GM23338 (cell line): ENCODE results near the gene OAS1. TPM values are rescaled to one million over a fixed set of nuclear protein-coding genes. Genes with fewer than 3 reads are reported as not detected.

Experiments
- ATAC-seq: fragments of 200-7000 bp; cut with Tn5 transposase; 3 replicates; pipeline ENCODE4 v1.9.1; 2020
- DNase-seq: peaks from one replicate; pipeline ENCODE4 v3.0.0-alpha.2; 2015; ENCODE audit warnings: low spot score
- H2AFZ ChIP-seq: fragments of 200-600 bp; sonication (generic); 2 replicates; pipeline ENCODE4 v1.8.0; 2016; ENCODE audit warnings: antibody characterized with exemption, mild to moderate bottlenecking, moderate library complexity
- H3F3A ChIP-seq: fragments of 200-600 bp; sonication (generic); replicated peaks from 2 replicates; pipeline ENCODE4 v1.8.0; 2017; ENCODE audit warnings: antibody characterized with exemption, mixed run types, low read depth
- H3K27ac ChIP-seq: fragments of 200-600 bp; sonication (generic); 2 replicates; pipeline ENCODE4 v1.6.1; 2016; ENCODE audit warnings: low read depth
- H3K27me3 ChIP-seq: fragments of 200-600 bp; sonication (generic); 2 replicates; pipeline ENCODE4 v1.8.0; 2016; ENCODE audit warnings: mild to moderate bottlenecking, mixed run types, moderate library complexity; ENCODE audit not compliant: insufficient read depth
- H3K36me3 ChIP-seq: fragments of 200-600 bp; sonication (generic); 2 replicates; pipeline ENCODE4 v1.8.0; 2016; ENCODE audit warnings: mild to moderate bottlenecking; ENCODE audit not compliant: insufficient read depth
- H3K4me1 ChIP-seq: fragments of 200-600 bp; sonication (generic); 2 replicates; pipeline ENCODE4 v1.8.0; 2016; ENCODE audit warnings: mild to moderate bottlenecking, moderate library complexity; ENCODE audit not compliant: insufficient read depth
- H3K4me2 ChIP-seq: fragments of 200-600 bp; sonication (generic); 2 replicates; pipeline ENCODE4 v1.7.1; 2017; ENCODE audit warnings: mixed run types
- H3K4me3 ChIP-seq: fragments of 200-600 bp; sonication (generic); 2 replicates; pipeline ENCODE4 v1.6.1; 2016; ENCODE audit warnings: mixed run types
- H3K79me2 ChIP-seq: fragments of 200-600 bp; sonication (generic); replicated peaks from 2 replicates; pipeline ENCODE4 v1.8.0; 2017; ENCODE audit warnings: mild to moderate bottlenecking; ENCODE audit not compliant: insufficient read depth
- H3K9me2 ChIP-seq: fragments of 200-600 bp; sonication (generic); 2 replicates; pipeline ENCODE4 v1.8.0; 2017; ENCODE audit not compliant: insufficient read depth
- H4K20me1 ChIP-seq: fragments of 200-600 bp; sonication (generic); replicated peaks from 2 replicates; pipeline ENCODE4 v1.8.0; 2017; ENCODE audit warnings: mild to moderate bottlenecking; ENCODE audit not compliant: insufficient read depth
- H3K27ac Mint-ChIP-seq: 2 replicates; pipeline ENCODE4 v1.8.0; 2020; ENCODE audit warnings: inconsistent platforms, mild to moderate bottlenecking, moderate library complexity, mixed read lengths
- H3K27me3 Mint-ChIP-seq: 3 replicates; pipeline ENCODE4 v1.8.0; 2022; ENCODE audit warnings: low read depth, mild to moderate bottlenecking, moderate library complexity, mixed read lengths, inconsistent platforms; ENCODE audit not compliant: insufficient read depth, poor library complexity
- H3K36me3 Mint-ChIP-seq: 3 replicates; pipeline ENCODE4 v1.8.0; 2021; ENCODE audit warnings: low read depth, mild to moderate bottlenecking, inconsistent platforms, moderate library complexity, mixed read lengths
- H3K4me1 Mint-ChIP-seq: 3 replicates; pipeline ENCODE4 v1.8.0; 2020; ENCODE audit warnings: mild to moderate bottlenecking, inconsistent platforms, mixed read lengths
- H3K4me3 Mint-ChIP-seq: 3 replicates; pipeline ENCODE4 v1.8.0; 2021; ENCODE audit warnings: moderate library complexity, mild to moderate bottlenecking, inconsistent platforms, mixed read lengths
- H3K9me3 Mint-ChIP-seq: 3 replicates; pipeline ENCODE4 v1.8.0; 2020; ENCODE audit warnings: moderate library complexity, mild to moderate bottlenecking, inconsistent platforms, mixed read lengths
- CREB1 ChIP-seq: fragments of 250-450 bp; sonication (Bioruptor Pico); IDR thresholded peaks from 2 replicates; pipeline ENCODE4 v1.5.0; 2020; ENCODE audit warnings: low read depth, mild to moderate bottlenecking, moderate library complexity
- EZH2 ChIP-seq: fragments of 200-600 bp; sonication (generic); IDR thresholded peaks from one replicate; pipeline ENCODE4 v1.8.0; 2017; ENCODE audit warnings: antibody characterized with exemption, mild to moderate bottlenecking, low read depth; ENCODE audit not compliant: unreplicated experiment
- EZH2phosphoT487 ChIP-seq: fragments of 200-600 bp; sonication (generic); IDR thresholded peaks from one replicate; pipeline ENCODE4 v1.8.1; 2018; ENCODE audit warnings: antibody characterized with exemption; ENCODE audit not compliant: unreplicated experiment
- JUNB ChIP-seq: IDR thresholded peaks from one replicate; pipeline ENCODE4 v1.6.1; 2016; ENCODE audit warnings: antibody characterized with exemption; ENCODE audit not compliant: unreplicated experiment
- NANOG ChIP-seq: IDR thresholded peaks from 2 replicates; pipeline ENCODE4 v1.6.1; 2016; ENCODE audit warnings: antibody characterized with exemption, borderline replicate concordance
- ZNF114 ChIP-seq: fragments of 250-450 bp; sonication (Bioruptor Pico); IDR thresholded peaks from 2 replicates; pipeline ENCODE4 v1.5.0; 2020; ENCODE audit warnings: mild to moderate bottlenecking, moderate library complexity
- ZNF331 ChIP-seq: fragments of 250-450 bp; sonication (Bioruptor Pico); IDR thresholded peaks from 2 replicates; pipeline ENCODE4 v1.5.0; 2020; ENCODE audit warnings: low read depth, mild to moderate bottlenecking, moderate library complexity
- ZNF462 ChIP-seq: fragments of 250-450 bp; sonication (Bioruptor Pico); IDR thresholded peaks from 2 replicates; pipeline ENCODE4 v1.5.0; 2020; ENCODE audit warnings: mild to moderate bottlenecking, moderate library complexity
- polyA plus RNA-seq: library from polyadenylated mRNA; unstranded; fragments of >200 nt; fragmentation: Nextera tagmentation; extraction: Ambion mirVana; gene quantifications from 2 replicates; pipeline ENCODE4 v1.2.1, GENCODE V29; 2016
- total RNA-seq: library from RNA; depleted of rRNA; stranded (reverse); fragments of >200 nt; shearing (Covaris generic); gene quantifications from 2 replicates; pipeline ENCODE4 v1.2.3, GENCODE V29; 2014
- TF ChIP-seq, protein P1 (sequence below): IDR thresholded peaks from 2 replicates; pipeline ENCODE4 v1.6.1; 2016; ENCODE audit warnings: antibody characterized with exemption

OAS1 gene
- total and polyA plus RNA-seq, 2 experiments from 2014 or later, result not detected

GRCh38 chr12:112938751-112939150 lies 32.0 kb downstream of the OAS1 start (continued):
- TF ChIP-seq ZNF462 (CRISPR knock-in tag), result no peak
- TF ChIP-seq JUNB, result no peak
- TF ChIP-seq, protein P1, sequence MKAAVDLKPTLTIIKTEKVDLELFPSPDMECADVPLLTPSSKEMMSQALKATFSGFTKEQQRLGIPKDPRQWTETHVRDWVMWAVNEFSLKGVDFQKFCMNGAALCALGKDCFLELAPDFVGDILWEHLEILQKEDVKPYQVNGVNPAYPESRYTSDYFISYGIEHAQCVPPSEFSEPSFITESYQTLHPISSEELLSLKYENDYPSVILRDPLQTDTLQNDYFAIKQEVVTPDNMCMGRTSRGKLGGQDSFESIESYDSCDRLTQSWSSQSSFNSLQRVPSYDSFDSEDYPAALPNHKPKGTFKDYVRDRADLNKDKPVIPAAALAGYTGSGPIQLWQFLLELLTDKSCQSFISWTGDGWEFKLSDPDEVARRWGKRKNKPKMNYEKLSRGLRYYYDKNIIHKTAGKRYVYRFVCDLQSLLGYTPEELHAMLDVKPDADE, result no peak

GRCh38 chr12:112939761-112940381 lies 33.1 kb downstream of the OAS1 start:
- peaks cover 22% of the 10 kb centered on the region for H3K27me3 ChIP-seq
- H3K27me3 Mint-ChIP-seq, result peaks cover 20% of the 10 kb centered on the region
- no peak for DNase-seq
- H3F3A ChIP-seq, result no peaks in the 10 kb centered on the region
- no peaks in the 10 kb centered on the region for H4K20me1 ChIP-seq
- H3K79me2 ChIP-seq, result no peaks in the 10 kb centered on the region
- H3K9me2 ChIP-seq, result no peaks in the 10 kb centered on the region
- no peak overlapping the region for H3K4me3 ChIP-seq
- no peaks in the 10 kb centered on the region for H3K36me3 Mint-ChIP-seq
- H3K27ac Mint-ChIP-seq, result no peak overlapping the region
- no peak overlapping the region for H3K4me2 ChIP-seq
- H3K27ac ChIP-seq, result no peak overlapping the region
- no peak for ATAC-seq
- no peak overlapping the region for H3K4me3 Mint-ChIP-seq
- H3K9me3 Mint-ChIP-seq, result no peaks in the 10 kb centered on the region
- no peaks in the 10 kb centered on the region for H3K36me3 ChIP-seq
- H3K4me1 ChIP-seq, result no peaks in the 10 kb centered on the region
- H2AFZ ChIP-seq, result peak overlapping the region; percentile 43; the same call in 1 of the 2 replicates
- H3K4me1 Mint-ChIP-seq, result peaks cover 6% of the 10 kb centered on the region
- TF ChIP-seq EZH2, result no peak
- TF ChIP-seq ZNF331 (CRISPR knock-in tag), result no peak
- TF ChIP-seq EZH2phosphoT487, result no peak
- no peak for TF ChIP-seq CREB1 (CRISPR knock-in tag)
- TF ChIP-seq ZNF114 (CRISPR knock-in tag), result no peak
- no peak for TF ChIP-seq ZNF462 (CRISPR knock-in tag)
- TF ChIP-seq NANOG, result no peak
